Dendritic cell treated with granulocyte-macrophage colony-stimulating factor and Interleukin-4, amounts not matched to agents 40 ng/mL and 50 ng/mL, for 4 days (primary cell): ENCODE data around the gene SEC14L2.

ENCODE experiments used
- H3K27ac Mint-ChIP-seq: one replicate; pipeline ENCODE4 v1.8.0; 2022; ENCODE audit warnings: mild to moderate bottlenecking, mixed read lengths
- H3K27me3 Mint-ChIP-seq: one replicate; pipeline ENCODE4 v1.8.0; 2022; ENCODE audit warnings: mild to moderate bottlenecking, mixed read lengths
- H3K36me3 Mint-ChIP-seq: one replicate; pipeline ENCODE4 v1.8.0; 2022; ENCODE audit warnings: low read depth, mixed read lengths
- H3K4me1 Mint-ChIP-seq: one replicate; pipeline ENCODE4 v1.8.0; 2022; ENCODE audit warnings: low read depth, mixed read lengths
- H3K4me3 Mint-ChIP-seq: one replicate; pipeline ENCODE4 v1.8.0; 2022; ENCODE audit warnings: mild to moderate bottlenecking, moderate library complexity, mixed read lengths
- H3K9me3 Mint-ChIP-seq: one replicate; pipeline ENCODE4 v1.8.0; 2022; ENCODE audit warnings: mixed read lengths
- intact Hi-C: fragments of 100-400 bp; cut with micrococcal nuclease; formaldehyde crosslinking; loops from one replicate; pipeline ENCODE4 v1.15.0; 2022

The SEC14L2 gene

GRCh38 chr22:30423301-30423958 is 26.6 kb downstream of the SEC14L2 start:
- Mint-ChIP-seq H3K4me1 (peaks cover 59% of the 10 kb centered on the region), H3K27me3 (no peaks in the 10 kb centered on the region)

DNA sequence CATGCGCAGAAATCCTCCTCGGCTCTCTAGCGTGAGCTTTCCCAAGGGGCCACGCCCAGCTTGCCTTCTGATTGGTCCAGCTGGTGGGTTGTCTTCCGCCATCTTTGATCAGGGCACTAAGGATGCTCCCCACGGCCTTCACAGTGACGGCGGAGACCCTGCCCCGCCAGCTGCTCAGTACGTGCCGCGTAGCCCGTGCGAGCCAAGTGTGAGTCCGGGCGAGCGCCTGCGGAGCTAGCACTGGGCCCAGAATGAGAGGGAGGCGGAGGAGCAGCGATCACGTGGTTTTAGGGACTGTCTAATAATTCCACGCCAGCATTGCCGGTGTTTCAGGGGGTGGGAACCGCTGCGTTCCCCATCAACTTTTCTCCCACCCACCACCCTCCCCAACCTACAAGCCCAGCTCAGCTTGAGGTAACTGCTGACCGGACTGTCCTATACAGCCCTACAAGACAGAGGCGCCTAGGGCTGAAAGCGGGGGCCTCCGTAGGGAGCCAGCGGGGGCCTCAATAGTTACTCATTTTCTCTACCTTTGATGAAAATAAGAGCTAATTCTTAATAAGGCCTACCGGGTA is 27.2 kb downstream of the SEC14L2 start:
- intact Hi-C loops, result loop anchor here (2.0 kb wide), 1 partner anchor 67 kb away; the partner anchor contains the start of genes CCDC157 and SF3A1
- Mint-ChIP-seq H3K4me1 (peaks cover 59% of the 10 kb centered on the region), H3K27ac (peak overlapping the region; percentile 95), H3K27me3 (no peaks in the 10 kb centered on the region), H3K4me3 (peak overlapping the region; percentile 88), H3K9me3 (no peaks in the 10 kb centered on the region), H3K36me3 (peaks cover 39% of the 10 kb centered on the region)

More at GRCh38 chr22:30423301-30423958, 26.6 kb downstream of the SEC14L2 start:
- intact Hi-C loops, result no loop called here
- no peaks in the 10 kb centered on the region for H3K9me3 Mint-ChIP-seq
- peaks cover 39% of the 10 kb centered on the region for H3K36me3 Mint-ChIP-seq
- peak overlapping the region; percentile 95 for H3K27ac Mint-ChIP-seq
- peak overlapping the region; percentile 88 for H3K4me3 Mint-ChIP-seq

DNA sequence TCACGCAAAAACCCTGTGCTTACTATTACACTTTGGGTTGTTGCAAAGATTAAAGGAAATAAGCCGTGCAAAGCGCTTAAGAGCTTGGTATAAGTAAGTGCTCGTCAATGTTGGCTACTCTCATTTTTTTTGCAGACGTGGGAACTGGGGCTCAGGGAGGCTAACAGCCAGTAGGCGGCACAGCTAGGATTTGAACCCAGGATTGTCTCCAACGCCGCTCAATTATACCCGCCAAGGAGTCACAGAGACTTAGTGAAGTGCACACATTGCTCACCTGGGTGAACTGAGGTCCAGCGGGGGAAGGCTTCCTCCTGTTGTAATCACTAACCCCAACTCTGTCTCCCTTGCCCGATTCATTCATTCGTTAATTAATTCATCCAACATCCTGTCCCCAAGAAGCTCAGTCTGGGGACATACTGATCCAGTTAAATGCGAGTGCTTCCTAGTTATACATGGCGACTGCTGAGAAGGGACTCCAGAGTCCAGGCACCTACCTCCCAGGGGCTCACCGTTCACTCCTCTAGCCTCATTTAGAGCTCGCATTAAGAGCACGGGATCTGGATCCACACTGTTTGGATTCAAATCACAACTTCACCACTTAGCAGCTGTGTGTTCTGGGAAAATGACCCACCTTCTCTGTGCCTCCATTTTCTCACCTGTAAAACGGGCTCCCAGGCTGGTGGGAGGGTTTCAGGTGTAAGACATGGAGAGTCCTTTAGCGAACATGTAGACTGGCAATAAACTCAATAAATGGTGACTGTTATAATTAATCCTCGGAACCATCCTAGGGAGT is 27.9 kb downstream of the SEC14L2 start:
- Mint-ChIP-seq H3K4me1 (peaks cover 59% of the 10 kb centered on the region), H3K27ac (peak overlapping the region; percentile 95), H3K36me3 (peaks cover 40% of the 10 kb centered on the region), H3K9me3 (no peaks in the 10 kb centered on the region), H3K4me3 (peak overlapping the region; percentile 88), H3K27me3 (no peaks in the 10 kb centered on the region)
- intact Hi-C loops, result loop anchor here (2.0 kb wide), 1 partner anchor 68 kb away; the partner anchor contains the start of genes CCDC157 and SF3A1

- H3K4me1 Mint-ChIP-seq, result peaks cover 59% of the 10 kb centered on the region
These were observed 28.5 kb downstream of the SEC14L2 start for GRCh38 chr22:30425327-30425615.

GRCh38 chr22:30425616-30426387 is 29.0 kb downstream of the SEC14L2 start, which contains the start of gene MTFP1:
Gene MTFP1, plus strand, starts transcription at chr22:30425768. Its CDS starts 112 bp downstream, at chr22:30425880.
- Mint-ChIP-seq H3K4me1 (peaks cover 53% of the 10 kb centered on the region), H3K27ac (peak within 1 kb of the TSS; percentile 91), H3K36me3 (peaks cover 47% of the 10 kb centered on the region), H3K27me3 (no peaks in the 10 kb centered on the region), H3K9me3 (no peaks in the 10 kb centered on the region), H3K4me3 (peak within 1 kb of the TSS; percentile 97)
- intact Hi-C loops, result loop anchor here (1.0 to 2.0 kb wide), 2 partner anchors 35 to 69 kb away; partner anchors contain the start of genes CCDC157 and SF3A1

More at GRCh38 chr22:30425327-30425615, 28.5 kb downstream of the SEC14L2 start:
- Mint-ChIP-seq H3K27me3 (no peaks in the 10 kb centered on the region), H3K27ac (peak overlapping the region; percentile 91), H3K4me3 (peak overlapping the region; percentile 97), H3K36me3 (peaks cover 45% of the 10 kb centered on the region), H3K9me3 (no peaks in the 10 kb centered on the region)
- intact Hi-C loops, result loop anchor here (2.0 kb wide), 1 partner anchor 68 kb away; the partner anchor contains the start of genes CCDC157 and SF3A1

DNA sequence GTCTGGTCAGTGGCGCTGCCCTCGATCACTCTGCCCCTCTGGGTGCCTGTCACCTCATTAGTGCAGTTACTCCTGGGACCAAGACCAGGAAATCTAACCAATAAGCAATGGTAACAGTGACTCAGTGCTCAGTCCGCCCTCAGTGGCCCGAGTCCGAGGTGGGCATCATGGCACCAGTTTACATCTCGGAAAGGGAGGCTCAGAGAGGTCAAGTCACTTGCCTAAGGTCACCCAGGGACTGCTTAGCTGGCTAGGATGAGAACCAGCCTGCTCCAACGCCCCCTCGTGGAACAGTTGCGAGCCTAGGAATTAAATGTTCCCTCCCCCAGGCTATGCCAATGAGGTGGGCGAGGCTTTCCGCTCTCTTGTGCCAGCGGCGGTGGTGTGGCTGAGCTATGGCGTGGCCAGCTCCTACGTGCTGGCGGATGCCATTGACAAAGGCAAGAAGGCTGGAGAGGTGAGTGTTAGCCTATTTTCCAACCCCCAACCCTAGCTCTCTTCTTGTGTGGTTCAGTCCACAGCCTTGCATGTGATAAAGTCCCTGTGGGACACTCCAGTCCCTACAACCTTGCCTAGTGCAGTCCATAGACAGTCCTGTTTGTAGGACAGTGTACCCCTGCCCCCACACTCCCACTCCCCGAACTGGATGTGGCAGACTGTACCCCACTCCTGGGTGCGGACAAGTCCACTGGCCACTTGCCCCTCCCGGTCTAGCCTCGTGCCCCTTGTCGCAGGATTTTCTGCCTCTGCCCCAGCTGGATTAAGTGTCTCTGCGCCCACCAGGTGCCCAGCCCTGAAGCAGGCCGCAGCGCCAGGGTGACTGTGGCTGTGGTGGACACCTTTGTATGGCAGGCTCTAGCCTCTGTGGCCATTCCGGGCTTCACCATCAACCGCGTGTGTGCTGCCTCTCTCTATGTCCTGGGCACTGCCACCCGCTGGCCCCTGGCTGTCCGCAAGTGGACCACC is 29.9 kb downstream of the SEC14L2 start:
- intact Hi-C loops, result loop anchor here (1.0 kb wide), 1 partner anchor 35 kb away; no protein-coding TSS in a partner anchor
- Mint-ChIP-seq H3K9me3 (no peaks in the 10 kb centered on the region), H3K36me3 (peaks cover 47% of the 10 kb centered on the region), H3K4me1 (peaks cover 50% of the 10 kb centered on the region), H3K27me3 (no peaks in the 10 kb centered on the region), H3K27ac (peak overlapping the region; percentile 91), H3K4me3 (peak overlapping the region; percentile 97)

DNA sequence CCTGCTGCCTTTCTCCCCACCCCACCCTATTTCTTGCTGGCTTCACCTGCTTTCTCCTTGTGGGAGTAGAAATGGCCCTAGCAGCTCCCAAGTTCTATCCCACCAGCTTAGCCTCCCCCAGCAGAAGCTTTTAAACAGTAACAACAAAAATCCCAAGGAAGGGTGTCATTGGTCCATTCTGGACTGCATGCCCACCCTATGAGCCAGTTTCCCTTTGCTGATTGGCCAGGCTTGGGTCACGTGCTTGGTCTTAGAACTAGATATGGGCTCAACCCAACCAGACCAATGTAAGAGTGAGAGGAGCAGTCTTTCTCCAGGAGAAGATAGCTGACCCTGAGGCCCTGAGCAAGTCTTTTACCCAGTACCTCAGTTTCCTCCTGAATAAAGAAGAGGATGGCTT is 31.1 kb downstream of the SEC14L2 start:
- peaks cover 47% of the 10 kb centered on the region for H3K36me3 Mint-ChIP-seq
- intact Hi-C loops, result no loop called here
- peaks cover 1% of the 10 kb centered on the region for H3K27me3 Mint-ChIP-seq
- peaks cover 38% of the 10 kb centered on the region for H3K4me1 Mint-ChIP-seq
- no peak overlapping the region for H3K27ac Mint-ChIP-seq
- H3K9me3 Mint-ChIP-seq, result no peaks in the 10 kb centered on the region
- no peak overlapping the region for H3K4me3 Mint-ChIP-seq

DNA sequence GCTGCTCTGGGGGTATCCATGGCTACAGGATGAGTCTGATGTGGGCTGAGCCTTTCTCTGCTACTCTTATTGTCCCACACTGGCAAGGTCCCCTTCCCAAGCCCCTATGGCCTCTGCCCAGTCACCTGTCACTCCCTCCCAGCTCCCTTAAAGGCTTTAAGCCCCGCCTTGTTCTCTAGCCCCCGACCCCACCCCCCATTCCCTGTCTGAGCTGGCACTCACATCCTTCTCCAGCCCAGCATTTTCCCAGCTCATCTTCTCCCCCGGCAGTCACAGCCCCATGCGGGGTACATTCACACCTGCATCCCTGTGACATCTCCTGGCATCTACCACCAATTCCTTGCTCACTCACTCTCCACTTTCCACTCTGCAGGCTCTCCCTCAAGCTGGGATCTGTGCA is 33.1 kb downstream of the SEC14L2 start:
- H3K9me3 Mint-ChIP-seq, result no peaks in the 10 kb centered on the region
- H3K4me3 Mint-ChIP-seq, result no peak overlapping the region
- peaks cover 3% of the 10 kb centered on the region for H3K27me3 Mint-ChIP-seq
- intact Hi-C loops, result no loop called here
- no peak overlapping the region for H3K27ac Mint-ChIP-seq
- peaks cover 27% of the 10 kb centered on the region for H3K4me1 Mint-ChIP-seq
- peaks cover 47% of the 10 kb centered on the region for H3K36me3 Mint-ChIP-seq

GRCh38 chr22:30430933-30431332 is 34.1 kb downstream of the SEC14L2 start:
- peaks cover 7% of the 10 kb centered on the region for H3K9me3 Mint-ChIP-seq
- H3K27ac Mint-ChIP-seq, result no peak overlapping the region
- peaks cover 23% of the 10 kb centered on the region for H3K4me1 Mint-ChIP-seq
- H3K27me3 Mint-ChIP-seq, result peaks cover 3% of the 10 kb centered on the region
- H3K4me3 Mint-ChIP-seq, result no peak overlapping the region
- intact Hi-C loops, result no loop called here
- H3K36me3 Mint-ChIP-seq, result peaks cover 40% of the 10 kb centered on the region

- Mint-ChIP-seq H3K36me3 (peaks cover 32% of the 10 kb centered on the region), H3K9me3 (peaks cover 10% of the 10 kb centered on the region), H3K27ac (no peak overlapping the region), H3K4me1 (peaks cover 14% of the 10 kb centered on the region), H3K27me3 (peaks cover 4% of the 10 kb centered on the region), H3K4me3 (no peak overlapping the region)
- intact Hi-C loops, result no loop called here
These were observed 35.3 kb downstream of the SEC14L2 start for GRCh38 chr22:30432096-30432495.

DNA sequence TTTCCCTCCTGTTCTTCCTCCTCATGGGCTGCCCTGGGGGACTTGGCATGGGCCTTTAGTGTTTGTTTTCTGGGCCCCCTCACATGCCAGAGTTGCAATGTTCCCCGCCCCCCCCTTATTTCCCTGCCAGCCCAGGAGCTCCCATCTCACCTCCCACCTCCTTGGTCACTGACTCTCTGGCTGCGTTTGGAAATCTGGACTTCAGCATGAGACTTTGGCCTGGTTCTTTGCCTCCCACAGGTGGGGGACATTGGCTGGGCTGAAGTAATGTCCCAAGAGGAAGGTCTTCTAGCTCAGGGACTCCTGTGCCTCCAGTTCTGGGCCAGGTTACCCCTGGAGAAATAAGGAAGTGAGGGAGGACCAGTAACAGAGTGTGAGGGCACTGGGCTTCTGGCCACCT is 35.7 kb downstream of the SEC14L2 start:
- Mint-ChIP-seq H3K36me3 (peaks cover 28% of the 10 kb centered on the region), H3K27ac (no peak overlapping the region), H3K4me1 (peaks cover 10% of the 10 kb centered on the region), H3K4me3 (no peak overlapping the region), H3K27me3 (peaks cover 6% of the 10 kb centered on the region), H3K9me3 (peaks cover 10% of the 10 kb centered on the region)
- intact Hi-C loops, result no loop called here

DNA sequence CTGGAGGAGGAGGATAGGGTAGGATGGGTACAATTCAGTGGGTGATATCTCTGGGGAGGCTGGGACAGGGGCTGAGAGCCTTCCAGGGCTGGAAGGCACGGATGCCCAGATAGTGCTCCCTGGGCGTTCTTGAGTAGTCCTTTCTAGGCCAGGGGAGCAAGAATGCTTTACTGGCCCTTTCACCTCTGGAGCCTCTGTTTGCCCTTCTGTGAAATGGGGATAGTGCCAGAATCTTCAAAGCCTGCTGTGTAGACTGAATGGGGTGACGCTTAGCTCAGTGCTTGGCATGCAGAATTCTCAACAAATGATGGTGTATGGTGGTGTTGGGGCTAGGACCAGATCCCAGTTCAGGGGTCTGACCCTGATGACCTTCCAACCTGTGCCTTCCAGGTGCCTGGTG is 36.4 kb downstream of the SEC14L2 start:
- no peak overlapping the region for H3K4me3 Mint-ChIP-seq
- peaks cover 10% of the 10 kb centered on the region for H3K9me3 Mint-ChIP-seq
- H3K36me3 Mint-ChIP-seq, result peaks cover 20% of the 10 kb centered on the region
- peaks cover 9% of the 10 kb centered on the region for H3K27me3 Mint-ChIP-seq
- intact Hi-C loops, result no loop called here
- peaks cover 6% of the 10 kb centered on the region for H3K4me1 Mint-ChIP-seq
- no peak overlapping the region for H3K27ac Mint-ChIP-seq
